Activated CD4-positive, alpha-beta T cell treated with anti-CD3 and anti-CD28 coated beads, Interleukin-2, amount 50 U/mL, for 24 hours (primary cell): ENCODE data around the gene RYR2.

Experiments
- DNase-seq, 2 donors: peaks; one replicate each; pipeline ENCODE4 v3.0.0-alpha.2; 2020; ENCODE audit warnings: low read depth in 1 of 2, low spot score in 1 of 2

RYR2 gene

DNA sequence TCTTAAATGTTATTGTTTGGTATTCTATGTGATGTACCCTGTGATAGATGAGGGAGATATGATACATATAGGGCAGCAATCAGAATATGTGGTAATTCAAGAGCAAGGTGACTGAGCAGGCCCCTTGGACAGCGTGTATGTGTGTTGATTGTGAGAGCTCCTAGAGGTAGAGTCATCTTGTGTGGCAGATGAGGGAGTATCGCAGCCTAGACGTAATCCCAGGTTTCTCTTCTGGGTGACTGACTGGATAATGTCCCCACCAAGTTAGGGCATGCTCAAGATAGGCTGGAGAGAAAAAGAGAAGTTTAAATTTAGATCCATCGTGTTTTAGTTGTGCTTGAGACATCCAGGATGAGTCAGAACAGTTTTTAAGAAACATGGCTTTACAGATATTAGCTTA lies 663.5 kb downstream of the RYR2 start:
- DNase-seq: no peak

DNA sequence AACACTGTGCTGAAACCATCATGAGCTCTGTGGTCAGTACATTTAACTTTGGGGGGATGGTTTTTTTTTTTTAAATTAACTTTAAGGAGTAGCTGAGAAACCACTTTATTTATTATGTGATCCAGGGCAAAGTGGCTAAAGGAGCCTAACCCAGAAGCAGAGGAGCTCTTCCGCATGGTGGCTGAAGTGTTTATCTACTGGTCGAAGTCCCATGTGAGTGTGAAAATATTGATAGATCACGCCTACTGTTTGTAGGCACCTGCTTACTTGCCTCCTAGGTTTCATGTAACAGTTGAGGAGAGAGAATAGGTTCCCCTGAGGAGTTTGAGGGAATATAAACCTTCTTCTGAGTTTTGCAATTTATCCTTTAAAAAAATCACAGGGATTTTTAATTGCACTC lies 667.4 kb downstream of the RYR2 start:
- no peak for DNase-seq

DNA sequence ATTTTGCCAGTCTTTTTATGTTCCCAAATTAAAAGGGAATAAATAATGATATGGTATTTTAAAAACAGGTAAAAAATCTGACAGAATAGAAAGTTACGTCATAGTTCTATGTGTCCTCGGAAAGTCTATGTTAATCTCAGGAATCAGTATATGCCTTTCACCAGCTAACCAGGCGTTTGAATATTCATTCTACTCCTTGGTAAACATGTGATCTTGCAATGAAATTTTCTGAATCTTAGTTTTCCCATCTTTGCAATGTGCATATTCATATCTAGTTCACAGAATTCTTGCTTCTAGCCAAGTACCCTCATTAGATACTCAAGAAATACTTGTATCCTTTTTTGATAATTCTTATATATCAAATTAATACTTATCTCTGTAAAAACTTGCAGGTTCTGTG lies 669.3 kb downstream of the RYR2 start:
- DNase-seq: no peak

DNA sequence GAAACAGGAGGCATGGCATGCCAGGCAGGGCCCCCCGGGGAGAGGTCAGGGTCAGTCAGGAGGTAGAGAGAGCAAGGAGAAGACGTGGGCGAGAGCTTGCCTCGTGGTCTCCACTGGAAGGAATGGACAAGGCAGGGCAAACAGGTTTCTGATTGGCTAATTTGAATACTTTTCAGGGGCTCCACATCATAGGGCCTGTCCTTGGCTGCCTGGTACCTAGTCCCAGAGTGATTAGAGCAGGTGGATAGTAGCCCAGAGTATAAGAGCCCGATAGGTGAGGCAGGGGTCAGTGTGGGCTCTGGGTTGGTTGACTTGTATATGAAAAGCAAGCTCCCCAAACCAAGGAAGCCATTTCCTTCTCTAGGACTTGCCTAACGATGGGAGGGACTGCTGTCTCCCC lies 670.1 kb downstream of the RYR2 start:
- no peak for DNase-seq

DNA sequence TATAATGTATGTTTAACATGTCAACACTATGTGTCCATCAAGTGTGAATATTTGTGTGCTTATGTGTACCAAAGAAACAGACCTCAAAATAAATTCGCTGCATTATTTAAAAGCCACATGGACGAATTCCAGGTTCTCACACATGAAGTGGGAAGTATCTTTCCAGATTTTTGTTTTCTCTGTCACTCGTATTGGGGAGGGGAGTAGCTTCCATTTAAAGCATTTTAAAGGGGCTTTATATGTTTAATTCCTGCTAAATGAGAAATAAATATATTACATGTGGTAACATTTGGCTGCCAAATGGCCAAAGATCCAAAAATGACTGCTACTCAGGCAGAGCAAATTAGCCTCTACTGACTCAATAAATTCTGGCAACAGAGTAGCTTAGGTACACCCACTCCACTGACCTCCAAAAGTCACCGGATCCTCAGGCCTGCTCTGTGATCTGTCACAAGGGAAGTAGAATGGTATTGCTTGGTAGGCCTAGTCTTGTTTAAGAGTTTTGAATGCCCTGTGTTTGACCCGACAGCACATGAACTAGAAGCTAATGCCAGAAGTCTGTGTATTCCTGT lies 670.7 kb downstream of the RYR2 start:
- DNase-seq: no peak

DNA sequence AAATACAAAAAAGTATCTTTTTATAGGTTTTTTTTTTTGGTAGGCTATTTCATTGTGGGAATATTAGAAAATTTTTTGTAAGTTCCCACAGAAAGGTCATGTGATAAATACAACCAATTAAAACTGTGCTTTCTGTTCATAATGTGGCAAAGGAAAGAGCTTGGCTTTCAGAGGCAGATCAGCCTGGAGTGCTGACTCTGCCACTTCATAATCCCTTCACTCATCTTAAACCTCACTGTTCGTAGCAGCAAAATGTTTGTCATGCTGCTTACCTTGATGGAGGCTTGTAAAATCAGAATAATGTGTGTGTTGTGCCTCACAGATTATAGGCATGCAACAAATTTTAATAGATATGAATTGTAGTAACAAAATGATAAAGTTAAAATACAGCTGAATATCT lies 671.9 kb downstream of the RYR2 start:
- DNase-seq: no peak

DNA sequence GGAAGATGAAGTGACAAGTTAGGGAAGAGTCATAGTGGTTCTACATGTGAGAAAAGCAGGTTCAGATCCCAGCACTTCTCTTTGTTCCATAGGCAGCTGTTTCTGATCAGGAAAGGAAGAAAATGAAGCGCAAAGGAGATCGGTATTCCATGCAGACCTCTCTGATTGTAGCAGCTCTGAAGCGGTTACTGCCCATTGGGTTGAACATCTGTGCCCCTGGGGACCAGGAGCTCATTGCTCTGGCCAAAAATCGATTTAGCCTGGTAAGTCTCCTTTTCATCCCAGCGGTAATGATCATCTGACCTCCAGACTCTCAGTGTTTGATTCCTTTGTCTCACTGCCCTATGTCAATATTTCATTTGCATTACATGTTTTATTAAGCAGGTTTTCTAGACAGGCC lies 675.1 kb downstream of the RYR2 start:
- no peak for DNase-seq

DNA sequence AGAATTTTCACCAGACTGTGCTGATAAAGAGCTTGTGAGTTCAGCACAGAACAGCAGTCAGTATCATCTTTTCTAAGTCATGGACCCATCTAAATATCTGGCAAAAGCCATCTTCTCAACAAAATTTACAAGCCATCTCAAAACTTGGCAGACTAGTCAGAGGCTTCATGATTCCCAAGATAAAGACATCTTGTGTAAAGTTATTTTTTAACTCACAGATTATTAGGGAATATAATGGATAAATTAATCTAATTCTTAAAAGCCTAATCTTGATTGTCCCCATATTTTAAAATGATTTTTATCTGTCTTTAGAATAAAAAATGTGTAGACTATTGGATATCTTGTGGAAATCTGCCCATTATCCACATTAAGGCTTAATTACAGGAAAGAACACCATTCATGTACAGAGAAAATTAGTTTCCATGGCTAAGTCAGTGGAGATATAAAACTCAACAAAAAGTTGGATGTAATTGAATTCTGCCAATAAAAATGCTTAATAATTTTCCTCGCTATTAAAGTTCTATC lies 688.9 kb downstream of the RYR2 start:
- DNase-seq: no peak

DNA sequence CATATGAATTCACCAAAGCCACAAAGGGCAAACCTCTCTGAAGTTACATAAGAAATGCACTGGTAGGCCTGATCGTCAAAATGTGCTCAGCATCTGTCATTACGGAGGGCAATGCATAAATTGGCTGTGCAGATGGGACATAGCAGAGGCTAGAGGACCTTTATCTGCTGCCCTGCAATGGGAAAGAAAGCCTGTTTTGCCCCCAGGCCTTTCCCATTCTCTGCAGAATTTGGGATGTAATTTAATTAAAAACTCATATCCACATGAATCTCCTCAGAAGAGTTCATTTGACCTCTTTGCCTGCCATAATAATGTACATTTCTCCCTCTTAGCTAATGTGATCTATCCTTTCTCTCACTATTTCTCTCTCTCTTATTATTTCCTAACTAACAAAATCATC lies 690.7 kb downstream of the RYR2 start:
- no peak for DNase-seq

DNA sequence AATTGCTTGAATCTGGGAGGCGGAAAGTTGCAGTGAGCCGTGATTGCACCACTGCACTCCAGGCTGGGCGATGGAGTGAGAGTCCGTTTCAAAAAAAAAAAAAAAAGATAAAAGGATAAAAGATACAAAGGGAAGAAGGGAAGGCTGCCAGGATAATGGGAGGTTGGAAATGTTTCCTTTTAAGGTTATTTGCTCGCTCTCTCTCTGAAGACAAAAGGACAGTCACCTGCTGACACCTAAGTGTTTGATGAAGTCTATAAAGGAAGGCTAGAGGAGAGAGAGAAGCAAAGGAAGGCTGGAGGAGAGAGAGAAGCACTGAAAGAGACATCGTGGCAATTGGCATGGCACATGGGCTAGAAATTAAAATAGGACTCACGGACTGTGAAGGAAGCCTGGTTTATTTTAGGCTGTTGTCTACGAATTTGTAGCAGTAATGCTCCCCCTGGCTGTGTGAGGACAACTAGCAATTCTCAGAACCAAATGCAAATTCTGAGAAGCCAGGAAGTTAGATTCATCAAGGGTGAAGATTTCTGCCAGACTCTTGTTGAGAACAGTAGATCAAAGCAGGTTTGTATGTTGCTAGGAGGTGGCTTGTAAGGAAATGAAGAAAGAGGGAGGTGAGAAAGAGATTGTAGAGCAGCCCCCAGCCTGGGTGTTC lies 694.5 kb downstream of the RYR2 start:
- no peak for DNase-seq

DNA sequence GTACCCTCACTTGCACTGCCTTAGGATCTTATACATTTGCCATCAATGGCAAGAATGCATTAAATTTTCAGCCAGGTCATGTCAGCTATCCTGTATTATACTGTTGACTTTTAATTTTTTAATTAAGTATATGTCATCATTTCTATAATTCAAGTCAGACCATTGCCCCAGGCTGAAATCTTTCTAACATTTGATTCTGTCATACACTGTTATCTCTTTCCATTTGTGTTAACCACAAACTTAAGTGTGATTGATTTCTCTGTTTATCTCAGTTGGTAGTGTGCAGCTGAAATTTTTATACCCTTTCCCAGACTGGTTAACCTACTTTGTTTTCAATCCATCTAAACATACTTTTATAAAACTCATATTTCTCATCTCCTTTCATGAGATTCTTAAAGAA lies 695.5 kb downstream of the RYR2 start:
- DNase-seq: no peak

DNA sequence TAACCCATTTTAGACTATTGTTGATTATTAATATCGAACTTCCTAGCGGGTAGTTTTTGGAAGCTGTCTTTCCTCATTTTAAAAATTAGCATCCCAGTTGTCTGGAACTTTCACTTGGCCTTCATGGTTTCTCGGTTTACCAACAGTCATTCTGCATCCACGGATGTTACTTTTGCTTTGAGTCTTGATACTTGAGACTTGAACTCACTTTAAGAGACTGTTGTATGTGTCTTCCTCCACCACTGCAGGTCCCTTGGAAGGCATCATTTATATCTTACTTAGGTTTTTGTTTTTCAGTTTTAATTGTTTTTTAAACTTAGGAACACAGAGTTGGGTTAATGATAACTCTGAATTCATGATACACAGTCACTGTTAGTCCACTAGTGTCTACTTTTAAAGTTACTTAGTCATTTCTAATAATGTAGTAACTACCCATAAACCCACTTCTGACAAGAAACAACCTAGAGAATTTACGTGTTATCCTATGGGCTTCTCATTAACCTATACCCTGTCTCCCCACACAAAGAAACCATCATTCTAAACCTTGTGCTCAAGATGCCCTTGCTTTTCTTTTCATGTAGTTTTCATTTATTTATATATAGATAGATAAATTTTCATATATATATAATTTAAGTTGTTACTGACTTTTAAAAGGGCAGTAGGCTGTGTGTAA lies 696.1 kb downstream of the RYR2 start:
- DNase-seq: no peak

DNA sequence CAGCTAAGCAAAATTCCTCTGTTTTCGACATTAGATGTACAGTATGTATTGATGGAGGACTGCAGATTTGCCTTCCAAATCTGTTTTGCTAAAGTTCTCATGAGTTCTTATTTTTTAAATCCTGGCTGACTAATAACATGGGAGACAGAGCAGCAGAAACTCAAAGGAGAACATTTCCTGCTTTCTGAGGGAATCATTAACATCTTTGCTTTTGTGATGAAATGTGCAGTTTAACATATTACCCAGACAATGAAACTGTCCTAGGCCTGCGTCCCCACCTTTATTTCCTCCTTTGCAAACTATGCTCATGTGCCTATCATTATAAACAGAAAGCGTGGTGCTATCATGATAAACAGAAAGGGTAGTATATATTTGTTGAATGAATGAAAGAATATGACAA lies 698.9 kb downstream of the RYR2 start:
- DNase-seq: no peak

DNA sequence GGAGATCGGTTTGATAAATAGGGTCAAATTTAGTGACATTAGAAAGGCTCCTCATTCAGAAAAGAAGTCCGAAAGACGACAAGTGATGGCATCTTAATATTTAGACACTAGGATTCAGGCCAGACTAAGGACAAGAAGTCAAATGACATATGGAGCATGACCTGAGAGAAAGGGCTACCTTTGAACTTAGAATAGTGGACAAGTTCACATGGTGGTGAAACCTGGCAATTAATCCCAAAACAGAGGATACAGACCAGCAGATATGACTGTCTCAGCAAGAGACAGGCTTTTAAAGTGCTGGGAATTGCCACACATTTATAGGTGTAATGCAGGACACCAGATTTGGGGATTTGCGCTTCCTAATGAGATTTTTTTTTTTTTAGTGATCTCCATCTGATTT lies 703.6 kb downstream of the RYR2 start:
- no peak for DNase-seq

DNA sequence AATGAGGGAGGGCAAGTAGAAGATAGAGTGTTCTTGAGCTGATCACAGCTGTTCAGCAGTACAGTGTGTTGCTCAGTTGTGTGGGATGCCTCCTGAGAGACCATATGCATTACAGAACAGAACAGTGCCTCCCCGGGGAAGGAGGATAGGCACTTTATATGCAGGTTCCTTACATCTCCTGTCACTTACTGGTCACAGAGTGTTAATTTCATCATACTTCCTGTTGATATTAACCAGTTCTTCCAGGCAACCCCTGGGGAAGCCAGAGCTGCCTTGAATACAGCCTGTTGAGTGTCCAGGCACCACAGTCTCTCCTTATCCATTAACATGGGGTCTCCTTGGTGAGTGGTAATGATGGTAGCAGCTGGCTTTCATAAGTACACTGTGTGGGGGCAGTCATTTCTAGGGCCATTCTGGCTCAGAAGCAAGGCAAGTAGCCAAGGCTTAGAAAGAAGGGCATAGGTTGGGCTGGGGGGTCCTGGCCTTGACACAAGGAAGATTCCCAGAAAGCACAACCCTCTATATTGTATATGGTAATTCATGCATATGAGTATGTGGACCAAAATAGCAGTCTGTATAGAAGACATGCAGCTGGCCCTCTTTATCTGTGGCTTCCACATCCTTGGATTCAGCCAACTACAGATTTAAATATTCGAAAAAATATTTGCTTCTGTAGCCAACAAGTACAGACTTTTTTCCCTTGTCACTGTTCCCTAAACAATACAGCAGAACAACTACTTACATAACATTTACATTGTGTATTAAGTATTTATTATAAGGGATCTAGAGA lies 706.4 kb downstream of the RYR2 start:
- DNase-seq: no peak

DNA sequence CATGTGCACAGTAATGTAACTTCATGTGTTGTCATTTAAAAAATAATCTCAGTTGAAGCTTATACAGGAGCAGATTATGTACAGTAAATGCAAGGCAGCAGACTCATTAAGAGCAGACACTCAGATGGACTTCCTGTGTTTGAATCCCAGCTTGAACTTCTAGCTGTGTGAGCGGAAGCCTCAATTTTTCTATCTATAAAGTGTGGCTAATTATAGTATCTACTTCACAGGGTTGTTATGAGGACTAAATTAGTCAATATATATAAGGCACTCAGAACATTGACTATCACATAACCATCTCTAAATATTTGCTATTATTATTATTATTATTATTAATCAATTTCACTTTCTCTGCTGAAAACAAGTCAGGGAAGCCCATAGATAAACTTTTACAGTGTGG lies 707.1 kb downstream of the RYR2 start:
- DNase-seq: no peak

DNA sequence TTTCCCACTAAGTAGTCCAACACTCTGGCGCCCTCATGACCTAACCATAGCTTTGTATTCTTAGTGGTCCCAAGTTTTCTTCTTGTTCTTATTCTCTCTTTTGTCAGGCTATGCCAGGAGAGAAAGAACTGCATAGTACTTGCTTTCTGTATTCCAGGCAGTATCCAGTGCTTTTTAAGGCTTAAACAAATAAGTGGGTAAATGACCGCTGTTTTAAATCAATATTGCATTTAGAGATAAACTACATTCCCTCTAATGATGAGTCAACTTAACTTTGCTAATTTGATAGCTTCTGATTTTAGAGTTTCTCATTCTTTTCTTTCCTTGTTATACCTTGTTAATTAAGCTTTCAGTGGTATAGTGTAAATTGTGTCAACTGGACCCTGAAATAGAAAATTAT lies 709.1 kb downstream of the RYR2 start:
- no peak for DNase-seq

DNA sequence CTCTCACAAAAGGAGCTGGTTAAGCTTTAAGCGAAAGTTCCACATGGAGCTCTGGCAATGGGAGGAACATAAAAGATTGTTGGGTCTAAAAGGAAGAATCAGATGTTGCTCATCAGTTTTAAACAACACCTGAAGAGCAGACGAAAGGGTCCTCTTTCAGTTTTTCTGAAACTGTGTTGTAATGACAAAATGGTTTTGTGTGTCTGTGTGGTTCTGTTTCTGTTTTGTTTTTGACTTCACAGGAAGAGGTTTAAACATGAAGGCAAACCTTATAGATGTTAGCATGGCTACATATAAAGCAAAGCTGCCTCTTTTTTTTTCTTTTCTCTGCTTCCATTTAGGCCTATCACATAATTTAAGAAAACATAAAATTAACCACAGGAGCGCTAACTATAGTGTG lies 712.6 kb downstream of the RYR2 start:
- no peak for DNase-seq

DNA sequence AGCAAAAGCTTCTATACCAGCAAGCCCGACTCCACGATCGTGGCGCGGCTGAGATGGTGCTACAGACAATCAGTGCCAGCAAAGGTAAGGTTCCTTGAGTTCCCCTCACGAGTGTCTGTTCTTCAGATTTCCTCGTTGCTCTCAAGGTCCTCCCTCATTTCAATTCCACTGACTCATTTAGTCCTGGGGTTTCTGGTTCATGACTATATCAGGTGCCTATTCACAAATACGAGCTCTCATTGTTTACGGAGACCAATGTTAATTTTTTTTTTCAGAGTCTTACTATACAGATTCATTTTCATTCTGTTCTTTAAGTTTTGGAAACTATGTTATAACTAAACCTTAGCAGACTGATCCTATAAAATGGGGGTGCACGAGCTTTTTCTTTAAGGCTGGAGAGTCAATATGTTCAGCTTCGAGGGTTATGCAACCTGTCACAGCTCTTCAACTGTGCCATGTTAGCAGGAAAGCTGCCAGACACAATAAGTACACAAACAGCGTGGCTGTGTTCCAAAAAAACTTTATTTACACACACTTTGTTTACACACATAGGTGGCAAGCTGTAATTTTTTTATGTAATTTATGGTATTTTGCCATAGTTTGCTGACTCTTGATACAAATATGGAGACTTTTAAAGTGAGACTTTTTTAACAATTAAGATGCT lies 714.5 kb downstream of the RYR2 start:
- DNase-seq: no peak

DNA sequence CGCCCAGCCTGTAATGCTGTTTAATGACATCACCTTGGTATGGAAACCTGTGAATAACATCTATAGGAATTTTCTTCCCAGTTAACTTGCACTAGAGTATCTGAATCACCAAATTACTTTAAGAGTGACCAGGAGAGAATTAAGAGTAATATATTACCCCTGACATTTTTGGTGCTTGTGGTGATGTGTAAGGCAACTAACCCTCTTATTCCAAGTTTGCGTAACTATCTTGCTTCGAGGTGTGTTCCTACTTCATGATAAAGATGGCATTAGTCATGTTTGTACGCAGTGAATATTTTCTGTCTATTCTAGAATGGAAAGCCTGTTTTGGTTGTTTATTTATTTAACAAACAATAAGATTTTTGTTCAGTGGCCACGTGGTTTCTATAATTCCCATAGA lies 717.4 kb downstream of the RYR2 start:
- DNase-seq: no peak

DNA sequence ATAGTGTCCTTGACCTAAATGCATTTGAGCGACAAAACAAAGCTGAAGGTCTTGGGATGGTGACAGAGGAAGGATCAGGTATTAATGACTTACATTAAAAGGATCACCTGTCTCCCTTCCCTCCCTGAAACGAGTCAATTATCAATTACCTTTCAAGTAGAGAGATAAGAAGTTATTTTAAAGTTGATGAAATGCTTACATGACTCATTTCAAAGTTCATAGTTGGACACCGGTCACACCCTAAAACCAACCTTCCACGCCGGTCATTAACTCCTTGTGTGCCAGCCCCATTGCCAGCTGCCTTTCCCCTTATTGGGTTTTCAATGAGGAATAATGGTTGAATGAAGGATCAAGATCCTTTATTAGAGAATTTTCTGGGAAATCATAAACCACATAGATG lies 719.0 kb downstream of the RYR2 start:
- no peak for DNase-seq
